Measurements from ENCODE around the gene CACTIN.

GRCh38 chr19:3618811-3619630 is 7.6 kb downstream of the CACTIN start:
- TF ChIP-seq YY1 (IDR thresholded peaks at IDR 0.05; ENCODE audit: insufficient read depth, insufficient read length) (no peak), ZNF274 (IDR thresholded peaks at IDR 0.05; ENCODE audit: low read depth, low read length) (no peak), SUZ12 (IDR thresholded peaks at IDR 0.05; ENCODE audit: extremely low read depth, insufficient read depth, insufficient read length) (no peak)
